OCI-LY1 (cell line): ENCODE measurements around the gene XIRP2.

ENCODE experiments used
- CTCF ChIP-seq: fragments of 200-600 bp; sonication (generic), shearing (Covaris generic); IDR thresholded peaks from 2 replicates; pipeline ENCODE4 v1.5.1; 2017; ENCODE audit warnings: mild to moderate bottlenecking, antibody characterized with exemption, low read length, moderate library complexity, mixed read lengths
- EZH2 ChIP-seq: fragments of 200-600 bp; sonication (generic), shearing (Covaris generic); IDR thresholded peaks from 2 replicates; pipeline ENCODE4 v1.8.0; 2017; ENCODE audit warnings: borderline replicate concordance, mixed run types, mild to moderate bottlenecking, antibody characterized with exemption, low read length, moderate library complexity, mixed read lengths

GRCh38 chr2:167048829-167049228 lies 160.5 kb downstream of the XIRP2 start:
- no peak for TF ChIP-seq EZH2
- no peak for TF ChIP-seq CTCF
